ENCODE measurements around the gene ING4. TPM values are rescaled to one million over a fixed set of nuclear protein-coding genes. Genes with fewer than 3 reads are reported as not detected.

ING4 gene
- total RNA-seq, 2 experiments from 2014 or later: 17.3 to 17.8 TPM

Other genes starting within 250 kb of the ING4 start
- gene CD27, start 218.2 kb downstream of the ING4 start, total RNA-seq: 10 to 100 TPM; 48.1 to 56.7 TPM
- 10 to 100 TPM; 27.9 to 28.0 TPM for gene TAPBPL, start 211.1 kb downstream of the ING4 start, total RNA-seq
- 10 to 100 TPM; 31.9 to 33.5 TPM for gene VAMP1, start 192.4 kb downstream of the ING4 start, total RNA-seq
- gene MRPL51, start 169.9 kb downstream of the ING4 start, total RNA-seq: 100 to 1,000 TPM; 273 to 278 TPM
- 100 to 1,000 TPM; 252 to 261 TPM for gene NCAPD2, start 169.0 kb downstream of the ING4 start, total RNA-seq
- gene GAPDH, start 128.6 kb downstream of the ING4 start, total RNA-seq: 1,000 to 10,000 TPM; 6,537 to 6,787 TPM
- 1 to 10 TPM; 8.0 to 9.0 TPM for gene IFFO1, start 107.1 kb downstream of the ING4 start, total RNA-seq
- 10 to 100 TPM; 61.3 to 62.9 TPM for gene NOP2, start 94.8 kb downstream of the ING4 start, total RNA-seq
- gene CHD4, start 55.7 kb downstream of the ING4 start, total RNA-seq: 100 to 1,000 TPM; 232 to 245 TPM
- gene LPAR5, start 27.2 kb downstream of the ING4 start, total RNA-seq: 1 to 10 TPM; 1.7 to 2.2 TPM
- 1 to 10 TPM; 2.3 to 2.4 TPM for gene ACRBP, start 15.7 kb downstream of the ING4 start, total RNA-seq
- gene ZNF384, start 26.3 kb upstream of the ING4 start, total RNA-seq: 10 to 100 TPM; 52.6 to 56.6 TPM
- gene PIANP, start 37.7 kb upstream of the ING4 start, total RNA-seq: under 1 TPM; 0.21 to 0.27 TPM
- 10 to 100 TPM; 43.0 to 47.8 TPM for gene COPS7A, start 60.9 kb upstream of the ING4 start, total RNA-seq
- gene MLF2, start 90.0 kb upstream of the ING4 start, total RNA-seq: 100 to 1,000 TPM; 140 to 143 TPM
- gene PTMS, start 103.2 kb upstream of the ING4 start, total RNA-seq: 10 to 100 TPM; 35.1 to 44.2 TPM
- 10 to 100 TPM; 22.8 to 25.1 TPM for gene LAG3, start 109.4 kb upstream of the ING4 start, total RNA-seq
- 100 to 1,000 TPM; 155 to 161 TPM for gene CD4, start 126.4 kb upstream of the ING4 start, total RNA-seq
- gene GPR162, start 158.7 kb upstream of the ING4 start, total RNA-seq: under 1 TPM in 1 of 2 experiments, not detected in 1; 0.24 TPM
- 1 to 10 TPM; 1.9 to 2.0 TPM for gene P3H3, start 165.3 kb upstream of the ING4 start, total RNA-seq
- gene GNB3, start 177.8 kb upstream of the ING4 start, total RNA-seq: under 1 TPM; 0.48 to 0.54 TPM
- 100 to 1,000 TPM; 106 to 108 TPM for gene CDCA3, start 188.2 kb upstream of the ING4 start, total RNA-seq
- 100 to 1,000 TPM; 115 to 123 TPM for gene USP5, start 189.0 kb upstream of the ING4 start, total RNA-seq
- 1,000 to 10,000 TPM; 1,222 to 1,282 TPM for gene TPI1, start 204.4 kb upstream of the ING4 start, total RNA-seq
- gene SPSB2, start 210.2 kb upstream of the ING4 start, total RNA-seq: 1 to 10 TPM; 2.6 to 2.8 TPM
- gene LRRC23, start 241.7 kb upstream of the ING4 start, total RNA-seq: 1 to 10 TPM; 6.3 to 6.4 TPM